Right lobe of liver (tissue), 4 donors: ENCODE data around the gene AATK.

Experiments
- CTCF ChIP-seq, 4 donors: fragments of 200-600 bp in 3 of 4; fragments of 450-650 bp in 1 of 4; IDR thresholded peaks; one replicate each; pipeline versions ENCODE4 v1.5.1 to v1.8.0; 2016 to 2022; ENCODE audit warnings: antibody characterized with exemption in 4 of 4, mild to moderate bottlenecking in 2 of 4
- POLR2A ChIP-seq: fragments of 450-650 bp; IDR thresholded peaks from one replicate; pipeline ENCODE4 v1.6.1; 2017; ENCODE audit warnings: antibody characterized with exemption, mild to moderate bottlenecking
- donor health status: DM: no; HTN: no; CAD: no.
- donor health status: DM: no; HTN: no; CAD: no.
- donor health status: DM: no; HTN: yes; CAD: no.

DNA sequence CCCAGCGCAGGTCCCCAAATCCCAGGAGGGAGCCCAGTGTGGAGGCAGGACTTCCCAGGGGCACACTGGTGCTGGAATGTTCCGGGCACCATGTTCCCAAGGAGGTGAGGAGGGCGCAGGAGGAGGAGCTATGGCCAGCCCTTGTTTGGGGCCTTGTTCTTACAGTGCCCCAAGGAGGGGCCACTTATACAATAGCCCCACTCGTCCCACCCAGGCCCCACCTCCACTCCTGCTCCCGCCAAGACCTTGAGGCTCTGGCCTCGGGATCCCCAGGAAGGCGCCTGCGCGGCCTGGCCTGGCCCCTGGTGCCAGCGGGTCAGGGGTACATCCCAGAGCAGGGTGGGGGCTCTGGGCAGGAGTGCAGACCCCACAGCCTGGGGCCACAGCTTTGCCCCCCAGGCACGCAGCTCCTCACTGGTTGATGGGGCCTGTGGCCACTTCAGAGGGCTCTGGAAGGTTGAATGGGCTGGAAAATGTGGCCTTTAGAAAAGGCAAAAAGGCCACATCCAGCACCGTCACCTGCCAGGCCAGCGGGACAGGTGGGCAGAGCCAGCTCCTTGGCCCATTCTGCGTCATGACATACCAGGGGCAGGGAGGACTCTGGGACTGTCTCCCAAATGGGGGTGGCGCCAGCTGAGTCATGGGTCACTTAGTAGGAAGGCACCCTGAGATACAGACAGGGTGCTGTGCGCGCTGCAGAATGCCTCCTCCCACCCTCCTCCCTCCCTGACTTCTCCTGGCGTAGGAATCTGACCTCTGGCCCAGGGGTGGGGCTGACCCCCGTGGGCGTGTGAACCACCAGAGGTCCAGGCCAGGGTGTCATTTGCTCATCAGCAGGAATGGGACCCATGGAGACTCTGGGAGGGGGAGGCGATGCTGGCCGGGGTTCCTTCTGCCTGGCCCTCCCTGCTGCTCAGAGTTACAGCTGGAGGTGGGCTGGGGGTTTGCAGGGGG, 33.0 kb downstream of the AATK start:
- no peak for TF ChIP-seq CTCF (IDR thresholded peaks at IDR 0.05)
- no peak for TF ChIP-seq POLR2A
